Measurements from ENCODE around the gene EMC7. TPM values are rescaled to one million over a fixed set of nuclear protein-coding genes. Genes with fewer than 3 reads are reported as not detected.

Gene EMC7
- total and polyA plus RNA-seq, 2 of the 4 experiments (the other 2 are of a cell fraction) = 46.6 to 76.4 TPM

GRCh38 chr15:34079904-34080303 is 21.8 kb downstream of the EMC7 start:
- Histone ChIP-seq H3K9me1 (ENCODE audit: insufficient read depth, low read length) (0 out of 2 replicates have a peak, but pooled peaks cover 3% of the 10 kb centered on the region), H2BK20ac (ENCODE audit: low read depth, low read length) (no peak overlapping the region), H2BK15ac (ENCODE audit: low read depth, low read length) (no peak overlapping the region), H2BK120ac (ENCODE audit: low read depth, low read length) (no peak overlapping the region), H3K56ac (ENCODE audit: extremely low read depth, insufficient read depth, low read length) (no peak overlapping the region), H4K91ac (ENCODE audit: insufficient read depth, low read depth, low read length) (no peak overlapping the region), H2AFZ (replicated peaks; ENCODE audit: low read length, poor library complexity) (no peak overlapping the region), H3K79me1 (ENCODE audit: low read depth in 1 of 2, low read length in 2 of 2) (no peaks in the 10 kb centered on the region), H3K4me1 (ENCODE audit: control insufficient read depth, insufficient read depth, low read length) (no peaks in the 10 kb centered on the region), H2AK9ac (replicated peaks; ENCODE audit: low read depth, low read length, poor library complexity) (no peak overlapping the region), H3K4me3 (ENCODE audit: insufficient read depth, low read depth, low read length) (no peak overlapping the region), H2BK5ac (ENCODE audit: low read depth, low read length, poor library complexity, severe bottlenecking) (no peak overlapping the region), H4K8ac (ENCODE audit: low read depth in 2 of 2, low read length in 2 of 2) (no peak overlapping the region), H3K23ac (ENCODE audit: low read depth, low read length) (no peak overlapping the region), H3K4ac (ENCODE audit: low read depth, low read length) (no peak overlapping the region), H3K14ac (replicated peaks; ENCODE audit: low read depth, low read length) (no peak overlapping the region), H3K18ac (ENCODE audit: low read depth, low read length) (no peak overlapping the region), H3K9ac (ENCODE audit: low read depth, low read length) (no peak overlapping the region), H3K27ac (ENCODE audit: insufficient read depth, low read length) (no peak overlapping the region), H3K9me3 (ENCODE audit: control insufficient read depth, insufficient read depth, low read length) (no peaks in the 10 kb centered on the region), H4K20me1 (ENCODE audit: insufficient read depth, low read length) (no peaks in the 10 kb centered on the region), H4K5ac (ENCODE audit: low read depth, low read length) (no peak overlapping the region), H3K36me3 (ENCODE audit: control insufficient read depth, insufficient read depth, low read length) (no peaks in the 10 kb centered on the region), H2AK5ac (ENCODE audit: low read depth, low read length) (no peak overlapping the region), H3K27me3 (ENCODE audit: control insufficient read depth, insufficient read depth, low read length) (no peaks in the 10 kb centered on the region), H3K4me2 (ENCODE audit: low read depth, low read length) (no peak overlapping the region)
- dilution Hi-C loops (cut with HindIII; ENCODE audit: low sequenced_read_pairs, unreplicated experiment) (no loop called here), intact Hi-C loops (cut with micrococcal nuclease) (no loop called here), in situ Hi-C loops (cut with MboI; ENCODE audit: low sequenced_read_pairs) (no loop called here)
- BruUV-seq (replicated peaks) = no TSS peak
- TF ChIP-seq RAD21 (IDR thresholded peaks at IDR 0.05; ENCODE audit: low read length) = no peak
- TF ChIP-seq RFX5 (IDR thresholded peaks at IDR 0.05; ENCODE audit: low read depth, low read length) = no peak
- TF ChIP-seq RCOR1 (IDR thresholded peaks at IDR 0.05; ENCODE audit: insufficient replicate concordance, low read length) = no peak
- TF ChIP-seq CHD1 (IDR thresholded peaks at IDR 0.05; ENCODE audit: low read depth, low read length) = no peak
- TF ChIP-seq CEBPB (IDR thresholded peaks at IDR 0.05; ENCODE audit: low read depth, low read length) = no peak
- no peak for TF ChIP-seq ELK1 (IDR thresholded peaks at IDR 0.05; ENCODE audit: borderline replicate concordance, low read depth, low read length)
- no peak for TF ChIP-seq MAZ (IDR thresholded peaks at IDR 0.05; ENCODE audit: borderline replicate concordance, low read depth, low read length)
- no peak for TF ChIP-seq SMC3 (IDR thresholded peaks at IDR 0.05; ENCODE audit: low read depth, low read length)
- no peak for ATAC-seq (ENCODE audit: low read depth)
- ChIA-PET CTCF (interaction anchor here (0.8 kb wide), 1 partner anchor 16 kb away, joined by 3 read pairs; no protein-coding TSS in a partner anchor), POLR2A (ENCODE audit: unreplicated experiment) (no interaction called here)
- DNase-seq = no peak
- no CpG with 5 or more reads among the region's 4 CpGs for WGBS, 2 experiments (ENCODE audit: extremely low coverage in 2 of 2, insufficient read length in 1 of 2)
